Measurements from ENCODE around the gene NCR3LG1. TPM values are rescaled to one million over a fixed set of nuclear protein-coding genes. Genes with fewer than 3 reads are reported as not detected.
A peak's percentile ranks its signal among the peaks of the same experiment; 100 is the strongest.

NCR3LG1 gene
- total RNA-seq, 1 experiment from 2014 or later = 14.8 TPM

DNA sequence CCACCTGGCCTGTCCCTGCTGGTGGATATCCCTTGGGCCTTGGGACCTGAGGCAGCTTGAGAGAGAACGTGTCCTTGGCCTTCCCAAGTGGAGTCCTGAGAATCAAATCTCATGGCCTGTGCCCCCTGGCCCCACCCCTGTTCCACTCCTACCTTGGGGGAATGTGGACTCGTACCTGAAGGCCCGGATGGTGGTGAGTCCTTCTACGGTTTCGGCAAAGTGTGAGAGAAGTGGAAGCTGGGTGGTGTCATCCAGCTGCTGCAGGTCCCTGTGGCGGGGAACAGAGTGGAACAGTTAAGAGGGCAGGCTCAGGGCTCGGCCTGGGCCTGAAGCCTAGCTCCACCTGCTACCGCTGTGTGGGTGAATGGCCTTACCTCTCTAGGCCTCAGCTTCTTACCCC is 50.9 kb downstream of the NCR3LG1 start:
- no peak for DNase-seq
- Mint-ChIP-seq H3K4me1 (ENCODE audit: low read depth, unreplicated experiment) (no peaks in the 10 kb centered on the region), H3K27me3 (ENCODE audit: insufficient read depth, unreplicated experiment) (peaks cover 7% of the 10 kb centered on the region), H3K9me3 (ENCODE audit: unreplicated experiment) (no peaks in the 10 kb centered on the region), H3K4me3 (ENCODE audit: unreplicated experiment) (no peak overlapping the region), H3K27ac (ENCODE audit: unreplicated experiment) (no peak overlapping the region), H3K36me3 (ENCODE audit: insufficient read depth, unreplicated experiment) (no peaks in the 10 kb centered on the region)
- no TSS peak for BruUV-seq (replicated peaks)
- Histone ChIP-seq H3K27me3 (replicated peaks; ENCODE audit: control insufficient read depth, insufficient read depth, low read length) (no peaks in the 10 kb centered on the region), H3K36me3 (ENCODE audit: control insufficient read depth, insufficient read depth, low read length) (no peaks in the 10 kb centered on the region), H3K9me3 (no peaks in the 10 kb centered on the region), H3K4me3 (ENCODE audit: low read depth, low read length) (no peak overlapping the region), H3K4me1 (no peaks in the 10 kb centered on the region)
- ChIA-PET CTCF (no interaction called here), POLR2A (no interaction called here)
- TF ChIP-seq, protein P1, sequence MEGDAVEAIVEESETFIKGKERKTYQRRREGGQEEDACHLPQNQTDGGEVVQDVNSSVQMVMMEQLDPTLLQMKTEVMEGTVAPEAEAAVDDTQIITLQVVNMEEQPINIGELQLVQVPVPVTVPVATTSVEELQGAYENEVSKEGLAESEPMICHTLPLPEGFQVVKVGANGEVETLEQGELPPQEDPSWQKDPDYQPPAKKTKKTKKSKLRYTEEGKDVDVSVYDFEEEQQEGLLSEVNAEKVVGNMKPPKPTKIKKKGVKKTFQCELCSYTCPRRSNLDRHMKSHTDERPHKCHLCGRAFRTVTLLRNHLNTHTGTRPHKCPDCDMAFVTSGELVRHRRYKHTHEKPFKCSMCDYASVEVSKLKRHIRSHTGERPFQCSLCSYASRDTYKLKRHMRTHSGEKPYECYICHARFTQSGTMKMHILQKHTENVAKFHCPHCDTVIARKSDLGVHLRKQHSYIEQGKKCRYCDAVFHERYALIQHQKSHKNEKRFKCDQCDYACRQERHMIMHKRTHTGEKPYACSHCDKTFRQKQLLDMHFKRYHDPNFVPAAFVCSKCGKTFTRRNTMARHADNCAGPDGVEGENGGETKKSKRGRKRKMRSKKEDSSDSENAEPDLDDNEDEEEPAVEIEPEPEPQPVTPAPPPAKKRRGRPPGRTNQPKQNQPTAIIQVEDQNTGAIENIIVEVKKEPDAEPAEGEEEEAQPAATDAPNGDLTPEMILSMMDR (IDR thresholded peaks at IDR 0.05; ENCODE audit: insufficient read depth in 1 of 2, low read depth in 1 of 2, low read length in 1 of 2, severe bottlenecking in 1 of 2, unreplicated experiment in 1 of 2) = no peak
- intact Hi-C loops (cut with micrococcal nuclease; ENCODE audit: unreplicated experiment) = no loop called here

DNA sequence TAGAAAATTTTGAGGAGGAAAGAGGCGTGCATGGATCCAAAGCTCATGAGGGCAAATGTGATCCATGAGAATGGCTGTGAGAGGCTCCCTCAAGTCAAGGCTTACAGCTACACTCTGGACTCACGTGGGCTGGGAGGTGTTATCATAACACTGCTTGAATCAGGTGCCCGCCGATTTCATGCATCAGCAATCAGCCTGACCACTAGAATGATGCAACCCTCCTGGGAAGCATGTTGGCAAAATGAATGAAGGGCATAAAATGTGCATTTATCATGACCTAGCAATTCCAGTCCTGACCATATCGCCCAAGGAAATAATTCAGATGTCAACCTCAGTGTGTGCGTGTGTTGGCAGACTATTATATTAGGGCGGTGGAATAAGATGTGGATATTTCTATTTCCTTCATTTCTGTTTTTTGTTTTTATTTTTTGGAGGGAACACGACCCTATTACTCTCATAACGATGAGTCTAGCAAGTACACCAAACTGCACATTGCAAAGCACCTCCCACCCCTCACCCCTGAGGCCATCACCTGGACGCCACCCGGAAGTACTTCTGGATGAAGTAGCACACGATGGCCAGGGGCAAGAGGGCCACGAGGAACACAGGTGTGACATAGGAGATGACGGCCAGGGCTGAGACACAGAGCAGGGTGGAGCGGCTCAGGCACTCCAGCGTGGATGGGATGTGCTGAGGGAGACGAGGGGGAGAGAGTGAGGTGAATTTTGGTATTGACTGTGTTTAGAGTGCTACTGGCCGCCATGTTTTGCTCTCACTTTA is 52.6 kb downstream of the NCR3LG1 start:
- no peak overlapping the region for H3K4me3 ChIP-seq (ENCODE audit: low read depth, low read length)
- CTCF ChIA-PET = no interaction called here
- Mint-ChIP-seq H3K9me3 (ENCODE audit: unreplicated experiment) (no peaks in the 10 kb centered on the region), H3K4me1 (ENCODE audit: low read depth, unreplicated experiment) (no peaks in the 10 kb centered on the region), H3K4me3 (ENCODE audit: unreplicated experiment) (no peak overlapping the region), H3K27me3 (ENCODE audit: insufficient read depth, unreplicated experiment) (peaks cover 6% of the 10 kb centered on the region), H3K27ac (ENCODE audit: unreplicated experiment) (no peak overlapping the region), H3K36me3 (ENCODE audit: insufficient read depth, unreplicated experiment) (no peaks in the 10 kb centered on the region)
- no peaks in the 10 kb centered on the region for H3K9me3 ChIP-seq
- H3K27me3 ChIP-seq (replicated peaks; ENCODE audit: control insufficient read depth, insufficient read depth, low read length) = no peaks in the 10 kb centered on the region
- POLR2A ChIA-PET = no interaction called here
- H3K4me1 ChIP-seq = no peaks in the 10 kb centered on the region
- TF ChIP-seq, protein P1 (IDR thresholded peaks at IDR 0.05; ENCODE audit: insufficient read depth in 1 of 2, low read depth in 1 of 2, low read length in 1 of 2, severe bottlenecking in 1 of 2, unreplicated experiment in 1 of 2) = no peak
- no TSS peak for BruUV-seq (replicated peaks)
- H3K36me3 ChIP-seq (ENCODE audit: control insufficient read depth, insufficient read depth, low read length) = no peaks in the 10 kb centered on the region
- DNase-seq = no peak
- intact Hi-C loops (cut with micrococcal nuclease; ENCODE audit: unreplicated experiment) = no loop called here

GRCh38 chr11:17405232-17406005 is 53.8 kb downstream of the NCR3LG1 start:
- BruUV-seq (replicated peaks) = no TSS peak
- TF ChIP-seq, protein P1 (IDR thresholded peaks at IDR 0.05; ENCODE audit: insufficient read depth in 1 of 2, low read depth in 1 of 2, low read length in 1 of 2, severe bottlenecking in 1 of 2, unreplicated experiment in 1 of 2) = peak in 1 of 2 experiments; percentile 39
- H3K27me3 Mint-ChIP-seq (ENCODE audit: insufficient read depth, unreplicated experiment) = no peaks in the 10 kb centered on the region
- H3K4me3 Mint-ChIP-seq (ENCODE audit: unreplicated experiment) = no peak overlapping the region
- DNase-seq = peak in 1 of 2 experiments; percentile 23
- no peaks in the 10 kb centered on the region for H3K9me3 Mint-ChIP-seq (ENCODE audit: unreplicated experiment)
- no peak overlapping the region for H3K27ac Mint-ChIP-seq (ENCODE audit: unreplicated experiment)
- no peaks in the 10 kb centered on the region for H3K36me3 Mint-ChIP-seq (ENCODE audit: insufficient read depth, unreplicated experiment)
- no peaks in the 10 kb centered on the region for H3K27me3 ChIP-seq (replicated peaks; ENCODE audit: control insufficient read depth, insufficient read depth, low read length)
- no peaks in the 10 kb centered on the region for H3K9me3 ChIP-seq
- H3K4me3 ChIP-seq (ENCODE audit: low read depth, low read length) = no peak overlapping the region
- no peaks in the 10 kb centered on the region for H3K4me1 ChIP-seq
- intact Hi-C loops (cut with micrococcal nuclease; ENCODE audit: unreplicated experiment) = no loop called here
- ChIA-PET CTCF (interaction anchor here (0.5 to 1.0 kb wide), 2 partner anchors 21 to 160 kb away, joined by 3 read pairs; no protein-coding TSS in a partner anchor), POLR2A (no interaction called here)
- no peaks in the 10 kb centered on the region for H3K4me1 Mint-ChIP-seq (ENCODE audit: low read depth, unreplicated experiment)
- no peaks in the 10 kb centered on the region for H3K36me3 ChIP-seq (ENCODE audit: control insufficient read depth, insufficient read depth, low read length)

All from Caco-2 (cell line).